Liver (tissue), 9 donors: ENCODE measurements around the gene ARL6. TPM values are rescaled to one million over a fixed set of nuclear protein-coding genes. Genes with fewer than 3 reads are reported as not detected.

ENCODE experiments used
- DNase-seq: peaks from one replicate; pipeline ENCODE4 v3.0.0-alpha.2; 2017; ENCODE audit warnings: low spot score
- H3K27ac ChIP-seq, 2 donors: one replicate each; pipeline ENCODE4 v1.7.0; 2013; ENCODE audit warnings: inconsistent platforms in 2 of 2, low read length in 2 of 2, control low read depth in 1 of 2, low read depth in 1 of 2, mild to moderate bottlenecking in 1 of 2
- H3K27me3 ChIP-seq, 4 donors: one replicate each; pipeline versions ENCODE4 v1.6.1 to v1.7.0; 2013; ENCODE audit warnings: low read length in 3 of 4, inconsistent platforms in 1 of 4, mild to moderate bottlenecking in 1 of 4, moderate library complexity in 1 of 4; ENCODE audit not compliant: control insufficient read depth in 4 of 4, insufficient read depth in 4 of 4
- H3K36me3 ChIP-seq, 4 donors: one replicate each; pipeline versions ENCODE4 v1.6.1 to v1.7.0; 2013; ENCODE audit warnings: low read length in 3 of 4, mild to moderate bottlenecking in 3 of 4, low read depth in 1 of 4, moderate library complexity in 1 of 4; ENCODE audit not compliant: control insufficient read depth in 4 of 4, insufficient read depth in 3 of 4
- H3K4me1 ChIP-seq, 4 donors: one replicate each; pipeline versions ENCODE4 v1.6.1 to v1.7.0; 2013; ENCODE audit warnings: low read length in 3 of 4, mild to moderate bottlenecking in 3 of 4, moderate library complexity in 1 of 4; ENCODE audit not compliant: control insufficient read depth in 4 of 4, insufficient read depth in 4 of 4
- H3K4me3 ChIP-seq, 3 donors: one replicate each; pipeline versions ENCODE4 v1.6.1 to v1.7.0; 2013; ENCODE audit warnings: low read length in 3 of 3, control low read depth in 1 of 3, low read depth in 1 of 3, mild to moderate bottlenecking in 1 of 3
- H3K9ac ChIP-seq, 2 donors: one replicate each; pipeline ENCODE4 v1.7.0; 2013; ENCODE audit warnings: low read length in 2 of 2, mild to moderate bottlenecking in 2 of 2, moderate library complexity in 2 of 2, control low read depth in 1 of 2, low read depth in 1 of 2
- H3K9me3 ChIP-seq, 4 donors: one replicate each; pipeline versions ENCODE4 v1.6.1 to v1.7.0; 2013; ENCODE audit warnings: low read length in 3 of 4; ENCODE audit not compliant: control insufficient read depth in 4 of 4
- ATF3 ChIP-seq: IDR thresholded peaks from 2 replicates; pipeline ENCODE4 v1.6.1; 2016; ENCODE audit warnings: antibody characterized with exemption
- CTCF ChIP-seq: fragments of 150-350 bp; IDR thresholded peaks from 2 replicates; pipeline ENCODE4 v1.5.1; 2017; ENCODE audit warnings: improper control_type of control experiment, low read depth, low read length; ENCODE audit not compliant: missing input control
- EGR1 ChIP-seq, 2 donors: IDR thresholded peaks; 2 replicates each; pipeline ENCODE4 v1.6.1; 2016 to 2018; ENCODE audit warnings: antibody characterized with exemption in 2 of 2, low read depth in 2 of 2
- FOXA1 ChIP-seq: IDR thresholded peaks from 2 replicates; pipeline ENCODE4 v1.6.1; 2016; ENCODE audit warnings: antibody characterized with exemption
- FOXA2 ChIP-seq: IDR thresholded peaks from 2 replicates; pipeline ENCODE4 v1.6.1; 2016; ENCODE audit warnings: antibody characterized with exemption
- GABPA ChIP-seq, 2 donors: IDR thresholded peaks in 1 of 2; conservative IDR thresholded peaks in 1 of 2; 2 replicates each; pipeline ENCODE4 v1.6.1; 2016; ENCODE audit warnings: antibody characterized with exemption in 2 of 2, mild to moderate bottlenecking in 1 of 2, moderate library complexity in 1 of 2
- HNF4A ChIP-seq, 2 donors: conservative IDR thresholded peaks; 2 replicates each; pipeline ENCODE4 v1.6.1; 2016; ENCODE audit warnings: antibody characterized with exemption in 2 of 2, mild to moderate bottlenecking in 2 of 2
- HNF4G ChIP-seq: IDR thresholded peaks from 2 replicates; pipeline ENCODE4 v1.6.1; 2016; ENCODE audit warnings: antibody characterized with exemption
- JUND ChIP-seq, 2 donors: IDR thresholded peaks; 2 replicates each; pipeline ENCODE4 v1.6.1; 2016; ENCODE audit warnings: antibody characterized with exemption in 2 of 2
- NR2F2 ChIP-seq: IDR thresholded peaks from 2 replicates; pipeline ENCODE4 v1.6.1; 2016; ENCODE audit warnings: antibody characterized with exemption
- RAD21 ChIP-seq, 2 donors: IDR thresholded peaks; 2 replicates each; pipeline ENCODE4 v1.6.1; 2016; ENCODE audit warnings: antibody characterized with exemption in 2 of 2, mild to moderate bottlenecking in 2 of 2
- RXRA ChIP-seq, 2 donors: IDR thresholded peaks; 2 replicates each; pipeline ENCODE4 v1.6.1; 2017 to 2018; ENCODE audit warnings: antibody characterized with exemption in 2 of 2, mild to moderate bottlenecking in 1 of 2
- TAF1 ChIP-seq: conservative IDR thresholded peaks from 2 replicates; pipeline ENCODE4 v1.6.1; 2016; ENCODE audit warnings: antibody characterized with exemption, mild to moderate bottlenecking
- YY1 ChIP-seq: IDR thresholded peaks from 2 replicates; pipeline ENCODE4 v1.6.1; 2016; ENCODE audit warnings: antibody characterized with exemption, mild to moderate bottlenecking
- WGBS: extraction: QIAGEN DNeasy Blood & Tissue Kit; methylation state at CpG from one replicate; pipeline ENCODE4 v1.1.7; 2013; 5-methylcytosine and 5-hydroxymethylcytosine counted together
- polyA plus RNA-seq, 2 donors: library from polyadenylated mRNA; stranded (reverse) in 1 of 2; unstranded in 1 of 2; fragments of 200-250 nt in 1 of 2; fragments of >200 nt in 1 of 2; fragmentation: Nextera tagmentation in 1 of 2; extraction: Ambion mirVana in 1 of 2; gene quantifications; one replicate each; pipeline versions ENCODE4 v1.2.1 to v1.2.3, GENCODE V29; 2013 to 2015
- total RNA-seq, 2 donors: library from RNA; depleted of rRNA; stranded (reverse); fragments of >200 nt; gene quantifications; one replicate each; pipeline ENCODE4 v1.2.3, GENCODE V29; 2014
- TF ChIP-seq, protein P1 (sequence below): IDR thresholded peaks from 2 replicates; pipeline ENCODE4 v1.6.1; 2016; ENCODE audit warnings: antibody characterized with exemption, mild to moderate bottlenecking
- TF ChIP-seq, protein P2 (sequence below): IDR thresholded peaks from 2 replicates; pipeline ENCODE4 v1.6.1; 2016; ENCODE audit warnings: antibody characterized with exemption
- donor health status: healthy.
- donor health status: healthy.
- donor health status: healthy.
- donor health status: healthy.
- donor health status: healthy.

ARL6 gene
- total and polyA plus RNA-seq, 4 donors = 1.1 to 3.4 (median 1.4) TPM

GRCh38 chr3:97839944-97840343, 75.4 kb downstream of the ARL6 start:
- H3K4me1 ChIP-seq = no peaks in the 10 kb centered on the region
- H3K27ac ChIP-seq = no peak overlapping the region
- H3K4me3 ChIP-seq = no peak overlapping the region
- 89% methylated on average over 2 of the region's 2 CpGs for WGBS
- no peaks in the 10 kb centered on the region for H3K27me3 ChIP-seq
- TF ChIP-seq RXRA (IDR thresholded peaks at IDR 0.05) (no peak), TAF1 (no peak), ATF3 (no peak), CTCF (no peak), FOXA1 (no peak), GABPA (IDR thresholded peaks at IDR 0.05 in 1 of 2, conservative IDR thresholded peaks at IDR 0.05 in 1 of 2) (no peak), YY1 (no peak), FOXA2 (no peak), HNF4G (no peak)
- TF ChIP-seq, protein P1, sequence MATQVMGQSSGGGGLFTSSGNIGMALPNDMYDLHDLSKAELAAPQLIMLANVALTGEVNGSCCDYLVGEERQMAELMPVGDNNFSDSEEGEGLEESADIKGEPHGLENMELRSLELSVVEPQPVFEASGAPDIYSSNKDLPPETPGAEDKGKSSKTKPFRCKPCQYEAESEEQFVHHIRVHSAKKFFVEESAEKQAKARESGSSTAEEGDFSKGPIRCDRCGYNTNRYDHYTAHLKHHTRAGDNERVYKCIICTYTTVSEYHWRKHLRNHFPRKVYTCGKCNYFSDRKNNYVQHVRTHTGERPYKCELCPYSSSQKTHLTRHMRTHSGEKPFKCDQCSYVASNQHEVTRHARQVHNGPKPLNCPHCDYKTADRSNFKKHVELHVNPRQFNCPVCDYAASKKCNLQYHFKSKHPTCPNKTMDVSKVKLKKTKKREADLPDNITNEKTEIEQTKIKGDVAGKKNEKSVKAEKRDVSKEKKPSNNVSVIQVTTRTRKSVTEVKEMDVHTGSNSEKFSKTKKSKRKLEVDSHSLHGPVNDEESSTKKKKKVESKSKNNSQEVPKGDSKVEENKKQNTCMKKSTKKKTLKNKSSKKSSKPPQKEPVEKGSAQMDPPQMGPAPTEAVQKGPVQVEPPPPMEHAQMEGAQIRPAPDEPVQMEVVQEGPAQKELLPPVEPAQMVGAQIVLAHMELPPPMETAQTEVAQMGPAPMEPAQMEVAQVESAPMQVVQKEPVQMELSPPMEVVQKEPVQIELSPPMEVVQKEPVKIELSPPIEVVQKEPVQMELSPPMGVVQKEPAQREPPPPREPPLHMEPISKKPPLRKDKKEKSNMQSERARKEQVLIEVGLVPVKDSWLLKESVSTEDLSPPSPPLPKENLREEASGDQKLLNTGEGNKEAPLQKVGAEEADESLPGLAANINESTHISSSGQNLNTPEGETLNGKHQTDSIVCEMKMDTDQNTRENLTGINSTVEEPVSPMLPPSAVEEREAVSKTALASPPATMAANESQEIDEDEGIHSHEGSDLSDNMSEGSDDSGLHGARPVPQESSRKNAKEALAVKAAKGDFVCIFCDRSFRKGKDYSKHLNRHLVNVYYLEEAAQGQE = no peak
- H3K9me3 ChIP-seq = no peaks in the 10 kb centered on the region
- no peak for DNase-seq
- no peak overlapping the region for H3K9ac ChIP-seq
- H3K36me3 ChIP-seq = no peaks in the 10 kb centered on the region

- 96% methylated on average over 8 of the region's 8 CpGs for WGBS
- Histone ChIP-seq H3K9me3 (no peaks in the 10 kb centered on the region), H3K9ac (no peak overlapping the region), H3K4me3 (no peak overlapping the region), H3K27me3 (no peaks in the 10 kb centered on the region), H3K27ac (no peak overlapping the region), H3K4me1 (no peaks in the 10 kb centered on the region), H3K36me3 (no peaks in the 10 kb centered on the region)
- TF ChIP-seq ATF3 (no peak), JUND (IDR thresholded peaks at IDR 0.05) (no peak), RXRA (IDR thresholded peaks at IDR 0.05) (no peak), NR2F2 (no peak), EGR1 (IDR thresholded peaks at IDR 0.05; ENCODE audit: low read depth in 2 of 2) (no peak), FOXA1 (no peak), FOXA2 (no peak), YY1 (no peak), GABPA (IDR thresholded peaks at IDR 0.05 in 1 of 2, conservative IDR thresholded peaks at IDR 0.05 in 1 of 2) (no peak), HNF4A (conservative IDR thresholded peaks at IDR 0.05) (no peak), CTCF (no peak), HNF4G (no peak), TAF1 (no peak), RAD21 (IDR thresholded peaks at IDR 0.05) (no peak)
- TF ChIP-seq, protein P1 = no peak
- TF ChIP-seq, protein P2, sequence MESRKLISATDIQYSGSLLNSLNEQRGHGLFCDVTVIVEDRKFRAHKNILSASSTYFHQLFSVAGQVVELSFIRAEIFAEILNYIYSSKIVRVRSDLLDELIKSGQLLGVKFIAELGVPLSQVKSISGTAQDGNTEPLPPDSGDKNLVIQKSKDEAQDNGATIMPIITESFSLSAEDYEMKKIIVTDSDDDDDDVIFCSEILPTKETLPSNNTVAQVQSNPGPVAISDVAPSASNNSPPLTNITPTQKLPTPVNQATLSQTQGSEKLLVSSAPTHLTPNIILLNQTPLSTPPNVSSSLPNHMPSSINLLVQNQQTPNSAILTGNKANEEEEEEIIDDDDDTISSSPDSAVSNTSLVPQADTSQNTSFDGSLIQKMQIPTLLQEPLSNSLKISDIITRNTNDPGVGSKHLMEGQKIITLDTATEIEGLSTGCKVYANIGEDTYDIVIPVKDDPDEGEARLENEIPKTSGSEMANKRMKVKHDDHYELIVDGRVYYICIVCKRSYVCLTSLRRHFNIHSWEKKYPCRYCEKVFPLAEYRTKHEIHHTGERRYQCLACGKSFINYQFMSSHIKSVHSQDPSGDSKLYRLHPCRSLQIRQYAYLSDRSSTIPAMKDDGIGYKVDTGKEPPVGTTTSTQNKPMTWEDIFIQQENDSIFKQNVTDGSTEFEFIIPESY = no peak
- DNase-seq = no peak
Observed at GRCh38 chr3:97841304-97841703, 76.7 kb downstream of the ARL6 start.
